Endothelial cell of umbilical vein (primary cell): ENCODE measurements around the gene ACSS1. TPM values are rescaled to one million over a fixed set of nuclear protein-coding genes. Genes with fewer than 3 reads are reported as not detected.
A peak's percentile ranks its signal among the peaks of the same experiment; 100 is the strongest.

Experiments
- BruUV-seq: library from RNA; stranded (reverse); fragments of 400-500 nt; replicated peaks from 2 replicates; lab custom pipeline; 2021; lab: Mats Ljungman, UMichigan
- CTCF ChIA-PET: fragments of 300-600, 350-600 bp; sonication (Branson Sonifier 250); formaldehyde crosslinking; loops from one replicate; lab custom pipeline; 2021; ENCODE audit warnings: antibody characterized with exemption, inconsistent platforms; lab: Charles Lee
- POLR2A ChIA-PET: fragments of 300-600, 350-600 bp; sonication (Branson Sonifier 250); formaldehyde crosslinking; loops from one replicate; lab custom pipeline; 2021; ENCODE audit warnings: antibody characterized with exemption, inconsistent platforms; lab: Charles Lee
- DNase-seq: peaks from one replicate; pipeline ENCODE4 v3.0.0-alpha.2; 2011; ENCODE audit warnings: low read depth, low spot score
- FAIRE-seq: peaks from 2 replicates; lab custom pipeline; 2011; peaks lifted over from hg19 to GRCh38; lab: Jason Lieb, UNC
- H2AFZ ChIP-seq: 2 replicates; pipeline ENCODE4 v1.6.0; 2012; ENCODE audit warnings: low read depth, low read length, control low read depth, inconsistent platforms
- H3K27ac ChIP-seq: 2 replicates; pipeline ENCODE4 v1.5.1; 2011; ENCODE audit warnings: low read depth, mild to moderate bottlenecking, control low read depth, low read length, moderate library complexity; ENCODE audit not compliant: insufficient read depth
- H3K27me3 ChIP-seq, 2 experiments: 2 replicates each; pipeline versions ENCODE4 v1.6.0 to v1.6.1; 2011; ENCODE audit warnings: low read length in 2 of 2, mixed read lengths in 1 of 2; ENCODE audit not compliant: control insufficient read depth in 2 of 2, insufficient read depth in 2 of 2
- H3K36me3 ChIP-seq, 2 experiments: 2 replicates in 1 of 2; 3 replicates in 1 of 2; pipeline ENCODE4 v1.5.1; 2011; ENCODE audit warnings: low read length in 2 of 2, mild to moderate bottlenecking in 1 of 2, moderate library complexity in 1 of 2; ENCODE audit not compliant: control insufficient read depth in 2 of 2, insufficient read depth in 2 of 2; ENCODE audit errors: extremely low read depth in 1 of 2
- H3K4me1 ChIP-seq: 3 replicates; pipeline ENCODE4 v1.5.1; 2011; ENCODE audit warnings: mild to moderate bottlenecking, low read length; ENCODE audit not compliant: control insufficient read depth, insufficient read depth; ENCODE audit errors: extremely low read depth
- H3K4me2 ChIP-seq: 2 replicates; pipeline ENCODE4 v1.6.1; 2011; ENCODE audit warnings: low read length, control low read depth, mixed read lengths; ENCODE audit not compliant: insufficient read depth
- H3K4me3 ChIP-seq, 3 experiments: fragments of 200-600 bp in 1 of 3; sonication (generic), shearing (Covaris generic) in 1 of 3; replicated peaks in 1 of 3; 2 replicates each; pipeline ENCODE4 v1.5.1; 2011 to 2016; ENCODE audit warnings: control low read depth in 3 of 3, low read length in 3 of 3, mild to moderate bottlenecking in 2 of 3, inconsistent platforms in 1 of 3, low read depth in 1 of 3, moderate library complexity in 1 of 3; ENCODE audit not compliant: insufficient read depth in 1 of 3
- H3K79me2 ChIP-seq: 2 replicates; pipeline ENCODE4 v1.6.0; 2012; ENCODE audit warnings: low read length, inconsistent platforms; ENCODE audit not compliant: control insufficient read depth, insufficient read depth
- H3K9ac ChIP-seq: replicated peaks from 2 replicates; pipeline ENCODE3; 2011; ENCODE audit warnings: low read length, control low read depth; ENCODE audit not compliant: insufficient read depth; ENCODE audit errors: extremely low read depth
- H3K9me1 ChIP-seq: replicated peaks from 3 replicates; pipeline ENCODE4 v1.6.0; 2011; ENCODE audit warnings: mild to moderate bottlenecking, low read length; ENCODE audit not compliant: control insufficient read depth, insufficient read depth; ENCODE audit errors: extremely low read depth
- H3K9me3 ChIP-seq: replicated peaks from 2 replicates; pipeline ENCODE4 v1.5.1; 2012; ENCODE audit warnings: low read length, inconsistent platforms; ENCODE audit not compliant: control insufficient read depth, insufficient read depth
- H4K20me1 ChIP-seq: replicated peaks from 2 replicates; pipeline ENCODE3; 2011; ENCODE audit warnings: mild to moderate bottlenecking, low read length; ENCODE audit not compliant: control insufficient read depth, insufficient read depth; ENCODE audit errors: extremely low read depth
- EZH2 ChIP-seq: IDR thresholded peaks from 2 replicates; pipeline ENCODE4 v1.6.1; 2012; ENCODE audit warnings: borderline replicate concordance, low read depth, mild to moderate bottlenecking, moderate library complexity, low read length, inconsistent platforms; ENCODE audit not compliant: severe bottlenecking
- JUN ChIP-seq: IDR thresholded peaks from 2 replicates; pipeline ENCODE4 v1.6.1; 2011; ENCODE audit warnings: borderline replicate concordance, low read depth; ENCODE audit not compliant: insufficient read length, insufficient read depth
- dilution Hi-C: fragments of 300-500 bp; cut with MboI; formaldehyde crosslinking; loops from one replicate; pipeline ENCODE4 v1.15.0; 2019; ENCODE audit warnings: low sequenced_read_pairs; ENCODE audit not compliant: extremely low pct_ligation_motif_present
- intact Hi-C: fragments of 100-400 bp; cut with micrococcal nuclease; formaldehyde crosslinking; loops from one replicate; pipeline ENCODE4 v1.10.0; 2022
- polyA plus RNA-seq, 4 experiments: library from polyadenylated mRNA; depleted of rRNA in 3 of 4; stranded (reverse) in 3 of 4; unstranded in 1 of 4; fragments of >200 nt; gene quantifications; 2 replicates each; pipeline versions ENCODE4 v1.2.1 to v1.2.3, GENCODE V29; 2011 to 2012; ENCODE audit warnings: missing spikeins in 1 of 4
- total RNA-seq: library from RNA; stranded (reverse); gene quantifications from 2 replicates; pipeline ENCODE4 v1.2.3, GENCODE V29; 2021
- TF ChIP-seq, protein P1 (sequence below), 2 donors: IDR thresholded peaks; 1 replicate in 1 of 2; 2 replicates in 1 of 2; pipeline ENCODE4 v1.5.1; 2011; ENCODE audit warnings: low read length in 2 of 2, mild to moderate bottlenecking in 2 of 2, moderate library complexity in 2 of 2, control low read depth in 1 of 2, inconsistent platforms in 1 of 2, low read depth in 1 of 2; ENCODE audit not compliant: insufficient read depth in 1 of 2; ENCODE audit errors: extremely low read depth in 1 of 2

ACSS1 gene
- total and polyA plus RNA-seq, 2 donors (not counting 3 experiments of a cell fraction or from before 2014, with no cell fraction given), result 6.2 to 17.9 TPM

DNA sequence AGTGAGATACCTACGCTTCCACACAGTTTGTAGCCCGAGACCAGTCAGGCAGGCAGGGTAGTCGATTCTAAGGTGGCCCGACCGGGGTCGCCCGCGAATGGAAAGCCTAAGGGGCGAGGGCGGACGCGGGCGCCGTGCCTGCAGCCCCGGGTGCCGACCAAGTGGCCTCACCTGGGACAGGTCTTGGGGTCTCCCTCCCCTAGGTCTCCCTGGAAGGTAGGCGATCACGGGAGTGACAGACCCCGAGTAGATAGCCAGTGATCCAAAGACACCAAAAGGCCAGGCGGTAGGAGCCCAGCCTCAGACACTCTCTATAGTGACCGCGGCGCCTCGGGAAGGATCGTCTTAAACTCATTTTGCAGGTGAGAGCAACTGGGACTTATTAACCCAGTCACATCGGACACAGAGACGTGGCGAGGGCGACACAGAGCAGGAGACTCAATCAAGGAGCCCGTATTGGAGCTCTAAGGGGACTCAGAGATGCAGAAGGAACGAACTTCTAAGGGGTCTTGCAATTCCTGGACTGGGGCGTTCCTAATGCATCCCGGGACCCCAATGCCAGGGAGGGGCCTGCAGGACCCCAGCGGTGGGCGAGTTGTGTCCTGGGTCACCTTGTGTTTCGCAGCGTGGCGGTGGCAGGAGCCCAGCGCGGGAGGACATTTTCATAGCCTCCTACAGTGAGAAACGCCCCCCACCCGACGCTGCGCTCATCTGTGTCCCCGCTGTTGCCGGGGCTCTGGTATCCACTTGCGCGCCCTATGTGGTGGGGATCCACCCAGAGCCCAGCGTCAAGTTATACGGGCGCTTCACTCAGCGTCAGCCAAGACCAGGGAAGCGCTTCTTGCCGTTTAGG lies 26.1 kb upstream of the ACSS1 start:
- no peaks in the 10 kb centered on the region for H4K20me1 ChIP-seq
- TF ChIP-seq JUN (no peak), EZH2 (peak; percentile 64)
- TF ChIP-seq, protein P1, sequence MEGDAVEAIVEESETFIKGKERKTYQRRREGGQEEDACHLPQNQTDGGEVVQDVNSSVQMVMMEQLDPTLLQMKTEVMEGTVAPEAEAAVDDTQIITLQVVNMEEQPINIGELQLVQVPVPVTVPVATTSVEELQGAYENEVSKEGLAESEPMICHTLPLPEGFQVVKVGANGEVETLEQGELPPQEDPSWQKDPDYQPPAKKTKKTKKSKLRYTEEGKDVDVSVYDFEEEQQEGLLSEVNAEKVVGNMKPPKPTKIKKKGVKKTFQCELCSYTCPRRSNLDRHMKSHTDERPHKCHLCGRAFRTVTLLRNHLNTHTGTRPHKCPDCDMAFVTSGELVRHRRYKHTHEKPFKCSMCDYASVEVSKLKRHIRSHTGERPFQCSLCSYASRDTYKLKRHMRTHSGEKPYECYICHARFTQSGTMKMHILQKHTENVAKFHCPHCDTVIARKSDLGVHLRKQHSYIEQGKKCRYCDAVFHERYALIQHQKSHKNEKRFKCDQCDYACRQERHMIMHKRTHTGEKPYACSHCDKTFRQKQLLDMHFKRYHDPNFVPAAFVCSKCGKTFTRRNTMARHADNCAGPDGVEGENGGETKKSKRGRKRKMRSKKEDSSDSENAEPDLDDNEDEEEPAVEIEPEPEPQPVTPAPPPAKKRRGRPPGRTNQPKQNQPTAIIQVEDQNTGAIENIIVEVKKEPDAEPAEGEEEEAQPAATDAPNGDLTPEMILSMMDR (IDR thresholded peaks at IDR 0.05; ENCODE audit: extremely low read depth in 1 of 2, insufficient read depth in 1 of 2, low read depth in 1 of 2, low read length in 2 of 2), result peak in 1 of 2 donors; percentile 49
- intact Hi-C loops (no loop called here), dilution Hi-C loops (no loop called here)
- H3K9ac ChIP-seq, result no peak overlapping the region
- H3K27me3 ChIP-seq, result peaks cover 53 to 66% of the 10 kb centered on the region in 2 experiments
- H3K9me1 ChIP-seq, result no peaks in the 10 kb centered on the region
- no peaks in the 10 kb centered on the region for H3K9me3 ChIP-seq
- no peak overlapping the region for H2AFZ ChIP-seq
- FAIRE-seq (no peak), DNase-seq (no peak)
- no peaks in the 10 kb centered on the region for H3K4me1 ChIP-seq
- H3K36me3 ChIP-seq, result no peaks in the 10 kb centered on the region
- no peak overlapping the region for H3K4me3 ChIP-seq
- H3K79me2 ChIP-seq, result no peaks in the 10 kb centered on the region
- no peak overlapping the region for H3K27ac ChIP-seq
- ChIA-PET CTCF (no interaction called here), POLR2A (no interaction called here)
- H3K4me2 ChIP-seq, result no peak overlapping the region
- no TSS peak for BruUV-seq
